ENCODE measurements around the gene NRXN3.

Gene NRXN3

DNA sequence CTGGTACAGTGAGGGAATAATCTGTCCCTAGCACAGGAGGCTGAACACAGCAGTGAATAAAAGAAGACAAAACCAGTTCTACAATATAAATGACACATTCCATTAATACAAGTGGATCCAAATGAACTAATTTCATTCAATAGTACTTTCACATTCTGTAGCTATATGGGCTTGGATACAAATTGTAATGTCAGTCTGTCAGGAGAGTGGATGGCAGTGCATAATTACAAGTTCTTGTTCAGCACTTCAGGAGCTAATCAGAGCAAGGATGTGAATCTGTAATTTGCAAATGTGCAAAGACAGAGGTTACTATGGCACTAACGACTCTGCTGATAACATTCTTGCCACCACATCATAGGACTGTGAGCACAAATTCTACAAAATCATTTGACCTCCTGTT, 1343.3 kb downstream of the NRXN3 start:
- Histone ChIP-seq H3K27me3 (ENCODE audit: control insufficient read depth in 1 of 2, insufficient read depth in 2 of 2, low read length in 2 of 2) (no peaks in the 10 kb centered on the region), H3K9ac (ENCODE audit: low read length) (no peak overlapping the region), H3K4me1 (ENCODE audit: insufficient read depth, low read length) (peaks cover 8% of the 10 kb centered on the region), H3K9me3 (ENCODE audit: low read length) (no peaks in the 10 kb centered on the region), H3K36me3 (ENCODE audit: insufficient read depth, low read length) (no peaks in the 10 kb centered on the region), H3K4me3 (ENCODE audit: low read depth in 1 of 2, low read length in 2 of 2) (no peak overlapping the region), H3K27ac (ENCODE audit: low read depth, low read length) (no peak overlapping the region)

DNA sequence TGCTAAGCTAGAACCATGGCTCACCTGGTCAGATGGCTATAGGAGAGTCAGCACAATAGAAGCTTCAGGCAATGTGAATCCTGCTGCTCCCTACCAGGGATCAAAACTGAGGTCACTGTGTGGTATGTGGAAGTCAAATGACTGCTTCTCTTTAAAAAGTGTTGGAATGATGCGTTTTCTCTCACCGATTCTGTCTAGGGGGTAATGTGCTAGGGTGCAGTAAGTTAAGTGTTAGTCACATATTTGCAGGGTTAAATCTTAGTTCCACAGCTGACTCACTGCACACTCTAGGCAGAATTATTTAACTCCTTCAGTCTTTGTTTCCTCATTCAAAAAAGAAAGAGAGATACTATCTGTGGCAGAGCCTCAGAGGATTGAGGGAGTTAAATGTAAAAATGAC, 1344.5 kb downstream of the NRXN3 start:
- no peak overlapping the region for H3K4me3 ChIP-seq (ENCODE audit: low read depth in 1 of 2, low read length in 2 of 2)
- H3K9ac ChIP-seq (ENCODE audit: low read length) = no peak overlapping the region
- H3K4me1 ChIP-seq (ENCODE audit: insufficient read depth, low read length) = peaks cover 8% of the 10 kb centered on the region
- no peaks in the 10 kb centered on the region for H3K9me3 ChIP-seq (ENCODE audit: low read length)
- H3K27ac ChIP-seq (ENCODE audit: low read depth, low read length) = no peak overlapping the region
- no peaks in the 10 kb centered on the region for H3K27me3 ChIP-seq (ENCODE audit: control insufficient read depth in 1 of 2, insufficient read depth in 2 of 2, low read length in 2 of 2)
- H3K36me3 ChIP-seq (ENCODE audit: insufficient read depth, low read length) = no peaks in the 10 kb centered on the region

GRCh38 chr14:79515158-79515557, 1345.0 kb downstream of the NRXN3 start:
- no peaks in the 10 kb centered on the region for H3K9me3 ChIP-seq (ENCODE audit: low read length)
- no peak overlapping the region for H3K9ac ChIP-seq (ENCODE audit: low read length)
- no peaks in the 10 kb centered on the region for H3K27me3 ChIP-seq (ENCODE audit: control insufficient read depth in 1 of 2, insufficient read depth in 2 of 2, low read length in 2 of 2)
- no peak overlapping the region for H3K4me3 ChIP-seq (ENCODE audit: low read depth in 1 of 2, low read length in 2 of 2)
- H3K36me3 ChIP-seq (ENCODE audit: insufficient read depth, low read length) = no peaks in the 10 kb centered on the region
- no peak overlapping the region for H3K27ac ChIP-seq (ENCODE audit: low read depth, low read length)
- H3K4me1 ChIP-seq (ENCODE audit: insufficient read depth, low read length) = peaks cover 8% of the 10 kb centered on the region

DNA sequence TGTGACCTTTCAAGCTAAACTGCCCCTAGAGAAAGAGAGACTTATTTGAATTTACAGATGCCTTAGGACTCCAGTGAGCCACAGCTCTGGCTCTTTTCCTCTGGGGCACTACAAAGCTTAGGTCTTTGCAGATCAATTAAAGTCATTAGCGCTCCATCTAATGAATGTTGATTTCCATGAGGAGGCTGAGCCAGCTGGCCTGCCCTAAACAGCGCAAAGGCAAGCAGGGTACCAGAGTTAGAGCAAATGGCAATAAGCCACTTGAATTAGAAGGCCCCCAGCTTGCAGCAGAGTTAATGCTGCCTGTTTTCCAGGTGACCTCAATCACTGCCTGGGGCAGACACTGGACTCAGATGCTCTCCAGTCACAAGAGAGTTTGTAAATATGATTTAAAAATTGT, 1345.8 kb downstream of the NRXN3 start:
- Histone ChIP-seq H3K27me3 (ENCODE audit: control insufficient read depth in 1 of 2, insufficient read depth in 2 of 2, low read length in 2 of 2) (no peaks in the 10 kb centered on the region), H3K9ac (ENCODE audit: low read length) (no peak overlapping the region), H3K36me3 (ENCODE audit: insufficient read depth, low read length) (no peaks in the 10 kb centered on the region), H3K4me3 (ENCODE audit: low read depth in 1 of 2, low read length in 2 of 2) (no peak overlapping the region), H3K9me3 (ENCODE audit: low read length) (no peaks in the 10 kb centered on the region), H3K27ac (ENCODE audit: low read depth, low read length) (no peak overlapping the region), H3K4me1 (ENCODE audit: insufficient read depth, low read length) (peaks cover 8% of the 10 kb centered on the region)

- Histone ChIP-seq H3K4me3 (ENCODE audit: low read depth in 1 of 2, low read length in 2 of 2) (no peak overlapping the region), H3K9me3 (ENCODE audit: low read length) (no peaks in the 10 kb centered on the region), H3K4me1 (ENCODE audit: insufficient read depth, low read length) (peaks cover 5% of the 10 kb centered on the region), H3K27ac (ENCODE audit: low read depth, low read length) (no peak overlapping the region), H3K9ac (ENCODE audit: low read length) (no peak overlapping the region), H3K36me3 (ENCODE audit: insufficient read depth, low read length) (no peaks in the 10 kb centered on the region), H3K27me3 (ENCODE audit: control insufficient read depth in 1 of 2, insufficient read depth in 2 of 2, low read length in 2 of 2) (no peaks in the 10 kb centered on the region)
These were observed 1355.2 kb downstream of the NRXN3 start for GRCh38 chr14:79525416-79525815.

DNA sequence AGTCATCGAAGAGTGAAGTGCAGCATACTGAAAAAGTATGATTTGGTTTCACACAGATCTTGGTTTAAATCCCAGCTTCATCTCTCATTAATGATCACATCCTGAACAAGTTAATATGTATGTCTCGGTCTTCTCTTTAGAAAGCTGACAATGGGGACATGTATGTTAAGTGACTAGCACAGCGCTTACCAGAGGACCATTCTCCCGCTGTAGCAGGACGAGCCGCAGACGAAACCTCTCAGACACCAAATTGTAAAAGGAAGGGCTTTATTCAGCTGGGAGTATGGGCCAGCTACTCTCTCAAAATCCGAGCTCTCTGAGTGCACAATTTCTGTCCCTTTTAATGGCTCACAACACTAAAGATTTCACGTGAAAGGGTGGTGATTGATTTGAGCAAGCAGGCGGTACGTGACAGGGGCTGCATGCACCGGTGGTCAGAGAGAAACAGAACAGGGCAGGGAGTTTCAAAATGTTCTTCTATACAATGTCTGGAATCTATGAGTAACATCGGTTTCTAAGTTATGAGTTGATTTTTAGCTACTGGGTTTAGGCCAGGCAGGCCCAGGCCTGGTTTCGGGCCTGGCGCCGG, 1358.7 kb downstream of the NRXN3 start:
- no peak overlapping the region for H3K9ac ChIP-seq (ENCODE audit: low read length)
- H3K9me3 ChIP-seq (ENCODE audit: low read length) = no peaks in the 10 kb centered on the region
- no peaks in the 10 kb centered on the region for H3K27me3 ChIP-seq (ENCODE audit: control insufficient read depth in 1 of 2, insufficient read depth in 2 of 2, low read length in 2 of 2)
- H3K36me3 ChIP-seq (ENCODE audit: insufficient read depth, low read length) = no peaks in the 10 kb centered on the region
- no peak overlapping the region for H3K4me3 ChIP-seq (ENCODE audit: low read depth in 1 of 2, low read length in 2 of 2)
- no peak overlapping the region for H3K27ac ChIP-seq (ENCODE audit: low read depth, low read length)
- peaks cover 5% of the 10 kb centered on the region for H3K4me1 ChIP-seq (ENCODE audit: insufficient read depth, low read length)

GRCh38 chr14:79530555-79530954, 1360.4 kb downstream of the NRXN3 start:
- H3K4me3 ChIP-seq (ENCODE audit: low read depth in 1 of 2, low read length in 2 of 2) = no peak overlapping the region
- no peak overlapping the region for H3K27ac ChIP-seq (ENCODE audit: low read depth, low read length)
- no peak overlapping the region for H3K9ac ChIP-seq (ENCODE audit: low read length)
- H3K36me3 ChIP-seq (ENCODE audit: insufficient read depth, low read length) = no peaks in the 10 kb centered on the region
- H3K27me3 ChIP-seq (ENCODE audit: control insufficient read depth in 1 of 2, insufficient read depth in 2 of 2, low read length in 2 of 2) = no peaks in the 10 kb centered on the region
- no peaks in the 10 kb centered on the region for H3K9me3 ChIP-seq (ENCODE audit: low read length)
- peaks cover 2% of the 10 kb centered on the region for H3K4me1 ChIP-seq (ENCODE audit: insufficient read depth, low read length)

GRCh38 chr14:79534703-79535353, 1364.7 kb downstream of the NRXN3 start:
- no peak overlapping the region for H3K9ac ChIP-seq (ENCODE audit: low read length)
- no peaks in the 10 kb centered on the region for H3K4me1 ChIP-seq (ENCODE audit: insufficient read depth, low read length)
- no peak overlapping the region for H3K27ac ChIP-seq (ENCODE audit: low read depth, low read length)
- H3K9me3 ChIP-seq (ENCODE audit: low read length) = no peaks in the 10 kb centered on the region
- no peaks in the 10 kb centered on the region for H3K36me3 ChIP-seq (ENCODE audit: insufficient read depth, low read length)
- H3K4me3 ChIP-seq (ENCODE audit: low read depth in 1 of 2, low read length in 2 of 2) = no peak overlapping the region
- H3K27me3 ChIP-seq (ENCODE audit: control insufficient read depth in 1 of 2, insufficient read depth in 2 of 2, low read length in 2 of 2) = no peaks in the 10 kb centered on the region

GRCh38 chr14:79540394-79540793, 1370.2 kb downstream of the NRXN3 start:
- no peaks in the 10 kb centered on the region for H3K27me3 ChIP-seq (ENCODE audit: control insufficient read depth in 1 of 2, insufficient read depth in 2 of 2, low read length in 2 of 2)
- H3K9me3 ChIP-seq (ENCODE audit: low read length) = no peaks in the 10 kb centered on the region
- H3K27ac ChIP-seq (ENCODE audit: low read depth, low read length) = no peak overlapping the region
- H3K9ac ChIP-seq (ENCODE audit: low read length) = no peak overlapping the region
- H3K4me1 ChIP-seq (ENCODE audit: insufficient read depth, low read length) = peaks cover 8% of the 10 kb centered on the region
- no peak overlapping the region for H3K4me3 ChIP-seq (ENCODE audit: low read depth in 1 of 2, low read length in 2 of 2)
- no peaks in the 10 kb centered on the region for H3K36me3 ChIP-seq (ENCODE audit: insufficient read depth, low read length)

- Histone ChIP-seq H3K4me1 (ENCODE audit: insufficient read depth, low read length) (peaks cover 8% of the 10 kb centered on the region), H3K4me3 (ENCODE audit: low read depth in 1 of 2, low read length in 2 of 2) (no peak overlapping the region), H3K9ac (ENCODE audit: low read length) (no peak overlapping the region), H3K36me3 (ENCODE audit: insufficient read depth, low read length) (no peaks in the 10 kb centered on the region), H3K27me3 (ENCODE audit: control insufficient read depth in 1 of 2, insufficient read depth in 2 of 2, low read length in 2 of 2) (no peaks in the 10 kb centered on the region), H3K9me3 (ENCODE audit: low read length) (no peaks in the 10 kb centered on the region), H3K27ac (ENCODE audit: low read depth, low read length) (no peak overlapping the region)
These were observed 1371.9 kb downstream of the NRXN3 start for GRCh38 chr14:79542121-79542520.

GRCh38 chr14:79543348-79543747, 1373.2 kb downstream of the NRXN3 start:
- Histone ChIP-seq H3K36me3 (ENCODE audit: insufficient read depth, low read length) (no peaks in the 10 kb centered on the region), H3K9ac (ENCODE audit: low read length) (no peak overlapping the region), H3K4me1 (ENCODE audit: insufficient read depth, low read length) (peaks cover 8% of the 10 kb centered on the region), H3K27ac (ENCODE audit: low read depth, low read length) (no peak overlapping the region), H3K4me3 (ENCODE audit: low read depth in 1 of 2, low read length in 2 of 2) (no peak overlapping the region), H3K27me3 (ENCODE audit: control insufficient read depth in 1 of 2, insufficient read depth in 2 of 2, low read length in 2 of 2) (no peaks in the 10 kb centered on the region), H3K9me3 (ENCODE audit: low read length) (no peaks in the 10 kb centered on the region)

Data from muscle layer of colon (tissue), 2 donors.